ENCODE results near the gene NAT9.

The NAT9 gene

DNA sequence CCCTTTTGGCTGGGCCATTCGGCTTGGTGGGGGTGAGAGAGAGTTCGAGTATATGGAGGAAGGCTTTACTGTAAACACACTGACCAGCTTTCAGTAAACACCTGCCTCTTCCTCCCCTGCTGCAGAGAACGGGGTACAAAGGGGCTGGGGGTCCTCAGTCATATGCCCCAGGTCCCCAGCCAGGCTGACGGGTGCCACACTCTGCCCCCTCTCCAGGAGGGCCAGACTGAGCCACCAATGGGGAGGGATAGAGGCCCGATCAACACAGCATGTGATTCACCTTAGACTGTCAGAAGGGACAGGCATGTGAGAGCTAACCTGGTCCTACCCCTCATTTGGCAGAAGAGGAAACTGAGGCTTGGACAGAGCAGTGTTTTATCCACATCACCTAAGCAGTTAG lies 14.7 kb downstream of the NAT9 start:
- no peaks in the 10 kb centered on the region for H3K27me3 ChIP-seq (ENCODE audit: insufficient read depth, low read length, poor library complexity)
- H3K36me3 ChIP-seq (ENCODE audit: control insufficient read depth, insufficient read depth, low read length), result no peaks in the 10 kb centered on the region
- no peak overlapping the region for H3K4ac ChIP-seq (ENCODE audit: low read depth, low read length)
- no peak overlapping the region for H2AK5ac ChIP-seq (ENCODE audit: low read length)
- no peak overlapping the region for H3K18ac ChIP-seq (ENCODE audit: low read length)
- peaks cover 19% of the 10 kb centered on the region for H3K4me1 ChIP-seq (ENCODE audit: control insufficient read depth, low read depth, low read length)
- no peak overlapping the region for H3K4me3 ChIP-seq (ENCODE audit: low read length)
- no peak overlapping the region for H3K9ac ChIP-seq (ENCODE audit: low read length)
- no peak overlapping the region for H2BK120ac ChIP-seq (ENCODE audit: low read depth, low read length)
- no peak overlapping the region for H2BK5ac ChIP-seq (ENCODE audit: low read length)
- no peak overlapping the region for H3K4me2 ChIP-seq (ENCODE audit: low read length)
- no peak overlapping the region for H3K27ac ChIP-seq (ENCODE audit: low read depth, low read length)
- no peak overlapping the region for H2BK15ac ChIP-seq (replicated peaks; ENCODE audit: low read depth)
- no peak for DNase-seq
- peaks cover 45% of the 10 kb centered on the region for H3K79me1 ChIP-seq (ENCODE audit: low read length)
- no peak overlapping the region for H3K23ac ChIP-seq (ENCODE audit: low read length)
- peaks cover 49% of the 10 kb centered on the region for H3K79me2 ChIP-seq (ENCODE audit: control insufficient read depth, insufficient read depth, low read length)
- H3K56ac ChIP-seq (ENCODE audit: low read length), result no peak overlapping the region
- H4K8ac ChIP-seq (ENCODE audit: low read depth, low read length), result no peak overlapping the region
- no CpG with 5 or more reads among the region's 5 CpGs for WGBS (ENCODE audit: extremely low coverage, insufficient coverage, low lambda C conversion rate)
- H4K5ac ChIP-seq (ENCODE audit: low read length), result no peak overlapping the region

DNA sequence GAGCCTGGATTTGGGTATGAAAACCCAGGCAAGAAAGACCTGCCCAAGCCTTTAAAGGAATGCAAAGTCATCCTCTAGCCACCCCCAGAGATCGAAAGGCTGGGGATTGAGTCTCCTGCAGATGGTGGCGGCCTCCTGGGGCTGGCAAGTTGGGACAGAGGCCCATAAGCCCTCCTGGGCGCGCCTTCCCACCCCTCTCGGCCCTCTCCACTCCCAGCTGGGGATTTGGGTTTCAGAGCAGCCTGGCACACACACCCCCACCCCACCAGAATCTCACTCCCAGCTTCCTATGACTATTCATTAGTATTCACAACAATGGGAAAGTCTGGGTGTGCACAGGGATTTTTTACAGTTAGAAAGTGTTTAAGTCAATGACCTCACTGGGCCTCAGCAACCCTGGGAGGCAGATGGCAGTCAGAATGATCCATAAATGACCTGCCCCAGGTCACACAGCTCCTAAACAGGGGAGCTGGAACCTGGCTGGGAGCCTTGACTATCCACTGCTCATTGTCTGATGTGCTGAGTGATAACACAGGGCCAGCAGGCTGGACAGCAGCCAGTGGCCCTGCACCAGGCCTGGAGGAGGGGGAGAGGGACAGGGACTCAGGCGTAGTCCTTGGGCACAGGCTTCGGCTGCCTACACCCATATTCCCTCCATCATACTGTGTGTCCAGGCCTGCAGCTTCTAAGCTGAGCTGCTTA lies 15.6 kb downstream of the NAT9 start:
- H3K4me1 ChIP-seq (ENCODE audit: control insufficient read depth, low read depth, low read length), result peaks cover 19% of the 10 kb centered on the region

DNA sequence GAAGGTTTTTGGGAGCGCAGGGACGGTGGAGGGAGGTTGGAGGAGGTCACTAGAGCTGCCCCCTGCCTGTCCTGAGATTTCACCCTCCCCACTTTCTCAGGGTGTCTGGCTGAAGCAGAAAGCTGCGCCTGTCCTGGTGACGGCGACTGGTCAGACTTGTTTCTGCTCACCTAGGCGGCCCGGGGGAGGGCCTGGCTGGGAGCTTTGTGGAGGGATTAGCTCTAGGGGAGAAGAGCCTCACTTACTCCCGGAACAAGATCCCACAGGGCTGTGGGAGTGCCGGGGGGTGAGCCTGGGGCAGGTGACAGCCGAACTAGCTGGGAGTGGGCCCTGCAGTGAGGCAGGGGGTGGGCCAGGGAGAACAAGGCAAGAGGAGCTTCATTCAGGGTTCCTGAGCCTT lies 16.2 kb downstream of the NAT9 start:
- Histone ChIP-seq H3K4me2 (ENCODE audit: low read length) (no peak overlapping the region), H3K4me1 (ENCODE audit: control insufficient read depth, low read depth, low read length) (peaks cover 19% of the 10 kb centered on the region), H2AK5ac (ENCODE audit: low read length) (no peak overlapping the region), H3K9ac (ENCODE audit: low read length) (peak overlapping the region; percentile 39), H3K4ac (ENCODE audit: low read depth, low read length) (no peak overlapping the region), H2BK5ac (ENCODE audit: low read length) (no peak overlapping the region), H3K23ac (ENCODE audit: low read length) (no peak overlapping the region), H3K56ac (ENCODE audit: low read length) (peak overlapping the region; percentile 67), H3K27me3 (ENCODE audit: insufficient read depth, low read length, poor library complexity) (no peaks in the 10 kb centered on the region), H4K5ac (ENCODE audit: low read length) (no peak overlapping the region), H3K27ac (ENCODE audit: low read depth, low read length) (peak overlapping the region; percentile 42), H2BK15ac (replicated peaks; ENCODE audit: low read depth) (no peak overlapping the region), H2BK120ac (ENCODE audit: low read depth, low read length) (no peak overlapping the region), H3K79me1 (ENCODE audit: low read length) (peaks cover 52% of the 10 kb centered on the region), H3K4me3 (ENCODE audit: low read length) (no peak overlapping the region), H3K18ac (ENCODE audit: low read length) (no peak overlapping the region), H3K36me3 (ENCODE audit: control insufficient read depth, insufficient read depth, low read length) (no peaks in the 10 kb centered on the region), H4K8ac (ENCODE audit: low read depth, low read length) (no peak overlapping the region), H3K79me2 (ENCODE audit: control insufficient read depth, insufficient read depth, low read length) (peaks cover 57% of the 10 kb centered on the region)
- no CpG with 5 or more reads among the region's 10 CpGs for WGBS (ENCODE audit: extremely low coverage, insufficient coverage, low lambda C conversion rate)
- peak; percentile 69 for DNase-seq

More for the DNA sequence above, 15.6 kb downstream of the NAT9 start:
- Histone ChIP-seq H3K36me3 (ENCODE audit: control insufficient read depth, insufficient read depth, low read length) (no peaks in the 10 kb centered on the region), H2AK5ac (ENCODE audit: low read length) (no peak overlapping the region), H3K4me2 (ENCODE audit: low read length) (no peak overlapping the region), H3K4me3 (ENCODE audit: low read length) (no peak overlapping the region), H3K4ac (ENCODE audit: low read depth, low read length) (no peak overlapping the region), H4K8ac (ENCODE audit: low read depth, low read length) (no peak overlapping the region), H3K18ac (ENCODE audit: low read length) (peak overlapping the region; percentile 8), H4K5ac (ENCODE audit: low read length) (no peak overlapping the region), H3K9ac (ENCODE audit: low read length) (peak overlapping the region; percentile 39), H3K27ac (ENCODE audit: low read depth, low read length) (peak overlapping the region; percentile 42), H3K56ac (ENCODE audit: low read length) (peak overlapping the region; percentile 67), H2BK5ac (ENCODE audit: low read length) (no peak overlapping the region), H3K79me2 (ENCODE audit: control insufficient read depth, insufficient read depth, low read length) (peaks cover 51% of the 10 kb centered on the region), H3K27me3 (ENCODE audit: insufficient read depth, low read length, poor library complexity) (no peaks in the 10 kb centered on the region), H2BK120ac (ENCODE audit: low read depth, low read length) (no peak overlapping the region), H3K79me1 (ENCODE audit: low read length) (peaks cover 46% of the 10 kb centered on the region), H2BK15ac (replicated peaks; ENCODE audit: low read depth) (no peak overlapping the region), H3K23ac (ENCODE audit: low read length) (no peak overlapping the region)
- no peak for DNase-seq
- no CpG with 5 or more reads among the region's 7 CpGs for whole genome bisulfite sequencing (ENCODE audit: extremely low coverage, insufficient coverage, low lambda C conversion rate)

DNA sequence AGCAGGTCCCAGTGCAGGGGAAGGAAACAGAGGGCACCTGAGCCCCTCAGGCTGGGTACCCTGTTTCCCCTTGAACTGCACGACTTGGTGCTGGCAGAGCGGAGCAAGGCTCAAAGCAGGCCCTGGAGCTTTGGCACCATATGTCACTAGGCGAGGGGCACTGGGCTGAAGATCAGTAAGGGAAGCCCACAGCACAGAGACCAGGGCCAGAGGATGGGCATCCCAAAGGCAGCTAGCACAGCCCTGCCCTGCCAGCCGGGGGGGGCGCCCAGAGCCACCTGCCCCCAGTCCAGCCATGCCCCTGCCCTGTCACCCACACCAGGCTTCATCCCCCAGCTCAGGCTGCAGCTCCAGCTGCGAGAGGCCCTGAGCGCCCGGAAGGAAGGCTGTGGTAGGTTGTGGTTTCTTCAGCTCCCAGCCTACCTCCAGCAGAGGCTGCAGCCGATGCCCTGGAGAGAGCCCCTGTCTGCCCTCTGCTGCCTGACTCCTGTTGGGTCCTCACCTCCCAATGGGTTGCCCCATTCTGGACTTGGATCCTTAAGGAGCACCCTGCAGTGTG lies 16.8 kb downstream of the NAT9 start:
- DNase-seq, result no peak
- Histone ChIP-seq H3K4me2 (ENCODE audit: low read length) (no peak overlapping the region), H3K27me3 (ENCODE audit: insufficient read depth, low read length, poor library complexity) (no peaks in the 10 kb centered on the region), H3K27ac (ENCODE audit: low read depth, low read length) (peak overlapping the region; percentile 42), H3K9ac (ENCODE audit: low read length) (peak overlapping the region; percentile 20), H2BK15ac (replicated peaks; ENCODE audit: low read depth) (no peak overlapping the region), H4K8ac (ENCODE audit: low read depth, low read length) (no peak overlapping the region), H2BK5ac (ENCODE audit: low read length) (no peak overlapping the region), H3K4ac (ENCODE audit: low read depth, low read length) (no peak overlapping the region), H3K4me3 (ENCODE audit: low read length) (no peak overlapping the region), H3K79me1 (ENCODE audit: low read length) (peaks cover 52% of the 10 kb centered on the region), H3K56ac (ENCODE audit: low read length) (peak overlapping the region; percentile 60), H3K18ac (ENCODE audit: low read length) (no peak overlapping the region), H3K4me1 (ENCODE audit: control insufficient read depth, low read depth, low read length) (peaks cover 19% of the 10 kb centered on the region), H2BK120ac (ENCODE audit: low read depth, low read length) (no peak overlapping the region), H2AK5ac (ENCODE audit: low read length) (no peak overlapping the region), H4K5ac (ENCODE audit: low read length) (no peak overlapping the region), H3K36me3 (ENCODE audit: control insufficient read depth, insufficient read depth, low read length) (no peaks in the 10 kb centered on the region), H3K23ac (ENCODE audit: low read length) (peak overlapping the region; percentile 24), H3K79me2 (ENCODE audit: control insufficient read depth, insufficient read depth, low read length) (peaks cover 60% of the 10 kb centered on the region)
- WGBS (ENCODE audit: extremely low coverage, insufficient coverage, low lambda C conversion rate), result no CpG with 5 or more reads among the region's 9 CpGs

DNA sequence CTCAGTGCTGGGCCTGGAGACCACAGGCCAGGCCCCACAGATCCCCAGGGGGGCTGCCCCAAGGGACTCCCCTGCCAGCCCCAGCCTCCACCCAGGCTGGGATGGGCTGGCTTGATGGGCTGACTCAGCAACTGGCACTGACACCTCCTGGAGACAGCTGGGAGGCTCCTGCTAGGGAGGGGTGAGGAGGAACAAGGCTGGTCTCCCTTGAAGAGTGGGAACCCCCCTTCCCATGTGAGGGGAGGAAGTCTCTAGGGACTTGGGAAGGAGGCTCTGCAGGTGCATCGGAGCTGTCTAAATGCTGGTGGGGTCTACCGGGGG lies 17.3 kb downstream of the NAT9 start:
- Histone ChIP-seq H2BK120ac (ENCODE audit: low read depth, low read length) (no peak overlapping the region), H3K23ac (ENCODE audit: low read length) (peak overlapping the region; percentile 24), H4K5ac (ENCODE audit: low read length) (no peak overlapping the region), H3K79me1 (ENCODE audit: low read length) (peaks cover 52% of the 10 kb centered on the region), H3K18ac (ENCODE audit: low read length) (no peak overlapping the region), H3K56ac (ENCODE audit: low read length) (peak overlapping the region; percentile 60), H3K79me2 (ENCODE audit: control insufficient read depth, insufficient read depth, low read length) (peaks cover 60% of the 10 kb centered on the region), H2BK5ac (ENCODE audit: low read length) (no peak overlapping the region), H4K8ac (ENCODE audit: low read depth, low read length) (no peak overlapping the region), H3K4ac (ENCODE audit: low read depth, low read length) (no peak overlapping the region), H3K4me2 (ENCODE audit: low read length) (no peak overlapping the region), H2AK5ac (ENCODE audit: low read length) (no peak overlapping the region), H3K27me3 (ENCODE audit: insufficient read depth, low read length, poor library complexity) (no peaks in the 10 kb centered on the region), H3K4me3 (ENCODE audit: low read length) (no peak overlapping the region), H3K36me3 (ENCODE audit: control insufficient read depth, insufficient read depth, low read length) (no peaks in the 10 kb centered on the region), H3K4me1 (ENCODE audit: control insufficient read depth, low read depth, low read length) (peaks cover 19% of the 10 kb centered on the region), H3K27ac (ENCODE audit: low read depth, low read length) (no peak overlapping the region), H2BK15ac (replicated peaks; ENCODE audit: low read depth) (no peak overlapping the region), H3K9ac (ENCODE audit: low read length) (no peak overlapping the region)
- no CpG with 5 or more reads among the region's 2 CpGs for WGBS (ENCODE audit: extremely low coverage, insufficient coverage, low lambda C conversion rate)
- DNase-seq, result no peak
